Smooth muscle cell (in vitro differentiated cells): Measurements from ENCODE around the gene SLC17A5. TPM values are rescaled to one million over a fixed set of nuclear protein-coding genes. Genes with fewer than 3 reads are reported as not detected.

Experiments
- DNase-seq: peaks from one replicate; lab custom pipeline; 2025; ENCODE audit not compliant: unreplicated experiment; lab: John Stamatoyannopoulos, UW
- H2AFZ ChIP-seq: fragments of 200-600 bp; sonication (generic); 2 replicates; pipeline ENCODE4 v1.6.0; 2016; ENCODE audit warnings: antibody characterized with exemption, low read depth, mild to moderate bottlenecking
- H3F3A ChIP-seq: fragments of 200-600 bp; sonication (generic); 2 replicates; pipeline ENCODE4 v1.6.0; 2017; ENCODE audit warnings: antibody characterized with exemption, low read depth
- H3K27ac ChIP-seq: fragments of 200-600 bp; sonication (generic); 2 replicates; pipeline ENCODE4 v1.5.1; 2016; ENCODE audit warnings: low read depth, mild to moderate bottlenecking
- H3K27me3 ChIP-seq: fragments of 200-600 bp; sonication (generic); 2 replicates; pipeline ENCODE4 v1.6.1; 2016; ENCODE audit warnings: low read depth, mild to moderate bottlenecking
- H3K36me3 ChIP-seq: fragments of 200-600 bp; sonication (generic); 2 replicates; pipeline ENCODE4 v1.5.1; 2016; ENCODE audit warnings: low read depth
- H3K4me1 ChIP-seq: fragments of 200-600 bp; sonication (generic); 2 replicates; pipeline ENCODE4 v1.5.1; 2016; ENCODE audit warnings: low read depth
- H3K4me2 ChIP-seq: fragments of 200-600 bp; sonication (generic); 2 replicates; pipeline ENCODE4 v1.6.0; 2016; ENCODE audit warnings: mild to moderate bottlenecking
- H3K4me3 ChIP-seq: fragments of 200-600 bp; sonication (generic); 2 replicates; pipeline ENCODE4 v1.5.1; 2016; ENCODE audit warnings: mild to moderate bottlenecking
- H3K79me2 ChIP-seq: fragments of 200-600 bp; sonication (generic); 2 replicates; pipeline ENCODE4 v1.6.0; 2016; ENCODE audit warnings: low read depth, mild to moderate bottlenecking
- H3K9ac ChIP-seq: fragments of 200-600 bp; sonication (generic); 2 replicates; pipeline ENCODE4 v1.6.0; 2016; ENCODE audit warnings: low read depth
- H3K9me3 ChIP-seq: fragments of 200-600 bp; sonication (generic); replicated peaks from 2 replicates; pipeline ENCODE4 v1.5.1; 2016; ENCODE audit warnings: low read depth
- H4K20me1 ChIP-seq: fragments of 200-600 bp; sonication (generic); 2 replicates; pipeline ENCODE4 v1.6.0; 2016; ENCODE audit warnings: low read depth
- WGBS: methylation state at CpG from one replicate; pipeline ENCODE4 v1.1.7; 2016; ENCODE audit warnings: low lambda C conversion rate; 5-methylcytosine and 5-hydroxymethylcytosine counted together
- polyA plus RNA-seq: library from polyadenylated mRNA; unstranded; fragments of >200 nt; fragmentation: Nextera tagmentation; extraction: Ambion mirVana; gene quantifications from 2 replicates; pipeline ENCODE4 v1.2.1, GENCODE V29; 2016
- total RNA-seq: library from RNA; depleted of rRNA; stranded (reverse); fragments of >200 nt; gene quantifications from 2 replicates; pipeline ENCODE4 v1.2.3, GENCODE V29; 2014
- TF ChIP-seq, protein P1 (sequence below): fragments of 200-600 bp; sonication (generic); IDR thresholded peaks from 2 replicates; pipeline ENCODE4 v1.5.1; 2017; ENCODE audit warnings: borderline replicate concordance, mild to moderate bottlenecking, antibody characterized with exemption; ENCODE audit not compliant: insufficient read depth, poor library complexity, severe bottlenecking

Gene SLC17A5
- total and polyA plus RNA-seq, 2 experiments from 2014 or later, result 36.4 to 39.9 TPM

DNA sequence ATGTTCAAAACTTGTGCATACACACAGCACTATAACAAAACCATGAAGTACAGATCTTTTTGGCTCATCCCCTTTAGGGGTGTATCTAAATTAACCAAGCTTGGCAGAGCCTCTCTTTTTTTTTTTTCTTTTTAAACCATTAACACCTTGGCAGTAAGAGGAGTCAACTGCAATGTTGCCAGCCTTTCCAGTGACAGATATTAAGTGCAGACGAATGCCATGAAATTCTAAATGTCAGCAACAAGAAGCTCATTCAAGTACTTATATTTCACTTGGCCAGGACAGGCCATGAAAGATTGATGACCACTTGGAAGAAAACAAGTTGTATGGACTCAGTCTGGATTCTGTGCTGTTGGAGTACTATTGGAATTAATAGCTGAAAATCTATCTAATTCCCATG lies 49.8 kb downstream of the SLC17A5 start:
- 90% methylated on average over 1 of the region's 1 CpG for WGBS
- Histone ChIP-seq H3K79me2 (no peaks in the 10 kb centered on the region), H3K27ac (no peak overlapping the region), H4K20me1 (no peaks in the 10 kb centered on the region), H3K9ac (no peak overlapping the region), H3K27me3 (no peaks in the 10 kb centered on the region), H3K36me3 (peaks cover 2% of the 10 kb centered on the region), H3K4me1 (no peaks in the 10 kb centered on the region), H3K4me3 (no peak overlapping the region), H3K4me2 (no peak overlapping the region), H3F3A (no peaks in the 10 kb centered on the region), H2AFZ (no peak overlapping the region), H3K9me3 (no peaks in the 10 kb centered on the region)
- TF ChIP-seq, protein P1, sequence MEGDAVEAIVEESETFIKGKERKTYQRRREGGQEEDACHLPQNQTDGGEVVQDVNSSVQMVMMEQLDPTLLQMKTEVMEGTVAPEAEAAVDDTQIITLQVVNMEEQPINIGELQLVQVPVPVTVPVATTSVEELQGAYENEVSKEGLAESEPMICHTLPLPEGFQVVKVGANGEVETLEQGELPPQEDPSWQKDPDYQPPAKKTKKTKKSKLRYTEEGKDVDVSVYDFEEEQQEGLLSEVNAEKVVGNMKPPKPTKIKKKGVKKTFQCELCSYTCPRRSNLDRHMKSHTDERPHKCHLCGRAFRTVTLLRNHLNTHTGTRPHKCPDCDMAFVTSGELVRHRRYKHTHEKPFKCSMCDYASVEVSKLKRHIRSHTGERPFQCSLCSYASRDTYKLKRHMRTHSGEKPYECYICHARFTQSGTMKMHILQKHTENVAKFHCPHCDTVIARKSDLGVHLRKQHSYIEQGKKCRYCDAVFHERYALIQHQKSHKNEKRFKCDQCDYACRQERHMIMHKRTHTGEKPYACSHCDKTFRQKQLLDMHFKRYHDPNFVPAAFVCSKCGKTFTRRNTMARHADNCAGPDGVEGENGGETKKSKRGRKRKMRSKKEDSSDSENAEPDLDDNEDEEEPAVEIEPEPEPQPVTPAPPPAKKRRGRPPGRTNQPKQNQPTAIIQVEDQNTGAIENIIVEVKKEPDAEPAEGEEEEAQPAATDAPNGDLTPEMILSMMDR, result no peak
- DNase-seq, result no peak

- WGBS, result 21% methylated on average over 6 of the region's 6 CpGs
- H3K27ac ChIP-seq, result peak overlapping the region; percentile 99
- peak overlapping the region; percentile 49 for H3K4me3 ChIP-seq
- H4K20me1 ChIP-seq, result no peaks in the 10 kb centered on the region
- H3K9ac ChIP-seq, result peak overlapping the region; percentile 91
- H3K36me3 ChIP-seq, result no peaks in the 10 kb centered on the region
- TF ChIP-seq, protein P1, result no peak
- H3F3A ChIP-seq, result peaks cover 22% of the 10 kb centered on the region
- peaks cover 8% of the 10 kb centered on the region for H3K4me1 ChIP-seq
- peak overlapping the region; percentile 87 for H2AFZ ChIP-seq
- peak overlapping the region; percentile 85 for H3K4me2 ChIP-seq
- no peaks in the 10 kb centered on the region for H3K27me3 ChIP-seq
- no peak for DNase-seq
- H3K79me2 ChIP-seq, result no peaks in the 10 kb centered on the region
- H3K9me3 ChIP-seq, result no peaks in the 10 kb centered on the region
Observed at GRCh38 chr6:73586416-73586974, 67.3 kb downstream of the SLC17A5 start.

DNA sequence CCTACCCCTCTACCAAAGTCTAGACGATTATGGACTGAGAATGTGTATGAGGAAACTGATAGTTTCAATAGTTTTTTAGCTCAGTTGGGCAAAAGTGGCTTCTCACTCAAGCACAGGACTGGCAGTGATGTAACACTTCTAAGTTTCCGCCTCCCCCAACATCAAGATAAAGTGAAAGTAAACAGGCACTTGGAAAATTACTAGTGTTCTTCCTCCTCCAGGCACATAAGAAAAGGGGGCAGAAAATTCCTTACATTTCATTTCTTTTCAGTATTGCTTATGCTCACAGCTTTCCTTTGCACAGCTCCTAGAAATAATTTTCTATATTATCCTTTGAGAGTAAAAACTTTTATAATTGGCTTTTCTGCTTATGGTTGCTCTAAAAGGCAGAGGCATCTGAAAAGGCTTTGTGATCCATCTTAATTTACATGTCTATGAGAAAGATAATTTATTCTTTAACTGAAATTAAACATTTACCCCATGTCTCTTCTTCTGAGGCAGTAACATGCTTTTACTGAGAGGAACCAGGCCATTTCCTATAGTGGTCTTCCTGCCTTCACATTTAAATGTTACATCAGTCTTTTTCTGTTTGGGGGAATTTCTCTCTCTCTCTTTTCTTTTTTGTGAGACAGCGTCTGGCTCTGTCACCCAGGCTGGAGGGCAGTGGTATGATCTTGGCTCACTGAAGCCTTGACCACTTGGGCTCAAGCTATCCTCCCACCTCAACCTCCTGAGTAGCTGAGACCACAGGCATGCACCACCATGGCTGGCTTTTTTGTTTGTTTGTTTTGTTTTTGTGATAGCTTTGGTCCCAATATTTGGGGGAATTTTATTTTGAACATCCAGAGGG lies 68.0 kb downstream of the SLC17A5 start:
- Histone ChIP-seq H3K36me3 (no peaks in the 10 kb centered on the region), H4K20me1 (no peaks in the 10 kb centered on the region), H3K4me2 (peak overlapping the region; percentile 85), H3K4me1 (peaks cover 13% of the 10 kb centered on the region), H3K27me3 (no peaks in the 10 kb centered on the region), H3K9me3 (no peaks in the 10 kb centered on the region), H3K79me2 (no peaks in the 10 kb centered on the region), H3K4me3 (peak overlapping the region; percentile 49), H3K27ac (peak overlapping the region; percentile 99), H2AFZ (peak overlapping the region; percentile 87), H3K9ac (peak overlapping the region; percentile 91), H3F3A (peaks cover 25% of the 10 kb centered on the region)
- DNase-seq, result no peak
- WGBS, result 2% methylated on average over 3 of the region's 3 CpGs
- TF ChIP-seq, protein P1, result no peak
